ACHN (cell line): Measurements from ENCODE around the gene OR4C11.

Experiments
- DNase-seq: peaks from one replicate; pipeline ENCODE4 v3.0.0-alpha.2; 2015
- in situ Hi-C: cut with HindIII; loops from 2 replicates; pipeline ENCODE4 v1.10.0; 2017; ENCODE audit warnings: low sequenced_read_pairs, low pct_ligation_motif_present, low pct_unique_long_range_greater_than_20kb

OR4C11 gene

DNA sequence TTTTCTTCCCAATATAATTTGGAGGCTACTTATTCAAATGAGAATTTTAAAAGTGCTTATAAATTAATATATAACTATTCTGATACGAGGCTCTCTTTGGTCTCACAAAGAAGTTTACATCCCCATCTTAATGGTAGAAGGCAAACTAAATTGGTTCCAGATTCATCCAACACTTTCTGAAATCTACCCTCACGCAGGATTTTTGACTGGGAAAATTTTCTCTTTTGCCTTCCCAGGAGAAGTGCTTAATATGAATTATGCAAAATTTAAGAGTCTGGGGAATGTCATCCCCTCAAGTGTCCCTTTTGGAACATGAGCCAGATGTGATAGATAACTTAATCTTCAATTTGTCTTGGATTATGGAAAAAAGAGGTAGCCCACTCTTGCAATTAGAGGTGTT is at the start of gene OR4C11:
Gene OR4C11 (minus strand): TSS at position 101 of the 400 bp plus-strand sequence. CDS start 3,272 bp downstream, outside the sequence.
- in situ Hi-C loops = no loop called here

GRCh38 chr11:55655096-55655495 is 47.7 kb upstream of the OR4C11 start:
- in situ Hi-C loops = no loop called here
- DNase-seq = no peak

More for the DNA sequence above, at the start of gene OR4C11:
- no peak for DNase-seq

DNA sequence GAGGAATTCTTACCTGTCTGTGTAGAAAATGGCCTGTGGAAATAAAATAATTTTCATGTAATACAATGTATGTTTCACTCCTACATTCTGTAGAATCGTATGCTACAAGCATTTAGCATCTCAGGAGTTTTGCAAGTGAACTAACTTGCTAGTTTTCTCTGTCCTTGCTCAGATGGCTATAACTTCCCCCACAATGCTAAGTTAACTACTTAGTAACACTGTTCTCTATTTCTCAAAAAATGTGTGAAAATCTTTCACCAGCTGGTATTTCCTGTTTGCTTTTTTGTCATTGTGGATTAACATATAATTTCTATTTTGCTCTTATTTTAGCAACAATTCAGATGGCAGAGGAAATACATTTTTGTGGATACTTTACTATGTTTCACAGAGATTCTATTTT is 45.1 kb upstream of the OR4C11 start:
- no peak for DNase-seq
- in situ Hi-C loops = no loop called here

GRCh38 chr11:55648027-55648426 is 40.6 kb upstream of the OR4C11 start, which contains the start of gene OR4S2:
Gene OR4S2, plus strand, starts transcription at chr11:55648327. Its CDS starts 2,577 bp downstream, at chr11:55650904.
- DNase-seq = no peak
- in situ Hi-C loops = no loop called here

- in situ Hi-C loops = no loop called here
Measured at GRCh38 chr11:55634813-55635212, 27.4 kb upstream of the OR4C11 start, which contains the start of gene OR4P4. Gene OR4P4, plus strand, starts transcription at chr11:55635113.

GRCh38 chr11:55624531-55624930 is 17.1 kb upstream of the OR4C11 start:
- in situ Hi-C loops = no loop called here
- no peak for DNase-seq

More at GRCh38 chr11:55634813-55635212, 27.4 kb upstream of the OR4C11 start, which contains the start of gene OR4P4:
- DNase-seq = no peak

DNA sequence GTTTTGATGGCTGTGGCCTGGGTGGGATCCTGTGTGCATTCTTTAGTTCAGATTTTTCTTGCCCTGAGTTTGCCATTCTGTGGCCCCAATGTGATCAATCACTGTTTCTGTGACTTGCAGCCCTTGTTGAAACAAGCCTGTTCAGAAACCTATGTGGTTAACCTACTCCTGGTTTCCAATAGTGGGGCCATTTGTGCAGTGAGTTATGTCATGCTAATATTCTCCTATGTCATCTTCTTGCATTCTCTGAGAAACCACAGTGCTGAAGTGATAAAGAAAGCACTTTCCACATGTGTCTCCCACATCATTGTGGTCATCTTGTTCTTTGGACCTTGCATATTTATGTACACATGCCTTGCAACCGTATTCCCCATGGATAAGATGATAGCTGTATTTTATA is 34.9 kb downstream of the OR4C11 start:
- in situ Hi-C loops = no loop called here
- no peak for DNase-seq

- in situ Hi-C loops = no loop called here
- DNase-seq = no peak
Measured at GRCh38 chr11:55571828-55572227, 35.6 kb downstream of the OR4C11 start, which contains the start of gene OR4C16. Gene OR4C16, plus strand, starts transcription at chr11:55572128. Its CDS starts 0 bp downstream, at chr11:55572128.

DNA sequence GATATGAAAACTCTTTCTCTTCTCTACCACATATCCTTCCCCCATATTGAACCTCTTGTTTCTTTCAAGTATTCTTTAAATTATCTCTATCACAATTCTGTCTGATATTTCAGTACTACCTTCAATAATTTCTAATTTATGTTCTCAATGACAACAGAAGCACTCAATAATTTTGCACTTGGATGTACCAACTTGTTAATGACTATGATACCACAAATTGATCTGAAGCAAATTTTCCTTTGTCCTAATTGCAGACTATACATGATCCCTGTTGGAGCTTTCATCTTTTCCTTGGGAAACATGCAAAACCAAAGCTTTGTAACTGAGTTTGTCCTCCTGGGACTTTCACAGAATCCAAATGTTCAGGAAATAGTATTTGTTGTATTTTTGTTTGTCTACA is 53.3 kb downstream of the OR4C11 start, which contains the start of gene OR4C15:
Gene OR4C15 (plus strand): TSS at position 301 of the 400 bp plus-strand sequence. CDS start 0 bp downstream, at position 301.
- DNase-seq = no peak
- in situ Hi-C loops = no loop called here
